22Rv1 (cell line): ENCODE results near the gene RPN2.

ENCODE experiments used
- ZFX ChIP-seq: fragments of 450-650 bp; IDR thresholded peaks from 2 replicates; pipeline ENCODE4 v1.6.1; 2017; ENCODE audit warnings: antibody characterized with exemption, borderline replicate concordance
- TF ChIP-seq, protein P1 (sequence below): fragments of 450-650 bp; IDR thresholded peaks from 2 replicates; pipeline ENCODE4 v1.5.1; 2017; ENCODE audit warnings: mild to moderate bottlenecking

DNA sequence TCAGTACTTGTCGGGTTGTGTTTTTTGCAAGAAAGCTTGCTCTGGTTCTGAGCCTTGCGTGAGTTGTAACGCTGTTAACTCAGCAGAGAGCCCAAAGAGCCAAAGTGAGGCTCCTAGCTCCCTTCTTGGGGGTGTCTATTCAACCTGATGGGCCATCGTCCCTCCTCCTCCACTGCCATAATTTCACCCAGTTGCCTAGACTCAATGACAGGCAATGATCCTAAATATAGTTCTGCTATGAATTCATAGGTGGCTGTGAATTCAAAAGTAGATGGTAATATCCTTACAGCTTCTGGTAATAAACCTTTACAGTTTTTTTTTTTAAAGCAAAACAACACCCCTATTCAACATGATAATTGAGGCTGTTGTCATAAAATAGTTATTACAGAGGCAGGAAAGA lies 43.0 kb downstream of the RPN2 start:
- TF ChIP-seq, protein P1, sequence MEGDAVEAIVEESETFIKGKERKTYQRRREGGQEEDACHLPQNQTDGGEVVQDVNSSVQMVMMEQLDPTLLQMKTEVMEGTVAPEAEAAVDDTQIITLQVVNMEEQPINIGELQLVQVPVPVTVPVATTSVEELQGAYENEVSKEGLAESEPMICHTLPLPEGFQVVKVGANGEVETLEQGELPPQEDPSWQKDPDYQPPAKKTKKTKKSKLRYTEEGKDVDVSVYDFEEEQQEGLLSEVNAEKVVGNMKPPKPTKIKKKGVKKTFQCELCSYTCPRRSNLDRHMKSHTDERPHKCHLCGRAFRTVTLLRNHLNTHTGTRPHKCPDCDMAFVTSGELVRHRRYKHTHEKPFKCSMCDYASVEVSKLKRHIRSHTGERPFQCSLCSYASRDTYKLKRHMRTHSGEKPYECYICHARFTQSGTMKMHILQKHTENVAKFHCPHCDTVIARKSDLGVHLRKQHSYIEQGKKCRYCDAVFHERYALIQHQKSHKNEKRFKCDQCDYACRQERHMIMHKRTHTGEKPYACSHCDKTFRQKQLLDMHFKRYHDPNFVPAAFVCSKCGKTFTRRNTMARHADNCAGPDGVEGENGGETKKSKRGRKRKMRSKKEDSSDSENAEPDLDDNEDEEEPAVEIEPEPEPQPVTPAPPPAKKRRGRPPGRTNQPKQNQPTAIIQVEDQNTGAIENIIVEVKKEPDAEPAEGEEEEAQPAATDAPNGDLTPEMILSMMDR, result no peak
- TF ChIP-seq ZFX, result no peak
